SK-N-SH (cell line): ENCODE results near the gene SNCA. TPM values are rescaled to one million over a fixed set of nuclear protein-coding genes. Genes with fewer than 3 reads are reported as not detected.

Experiments used
- CTCF ChIA-PET: fragments of 300-600, 350-600 bp; formaldehyde crosslinking; extraction: SDS; loops from one replicate; lab custom pipeline; 2021; lab: Yijun Ruan, JAX
- POLR2A ChIA-PET: fragments of 350-600 bp; sonication (Branson Sonifier 250); formaldehyde crosslinking; extraction: SDS; loops from one replicate; lab custom pipeline; 2020; ENCODE audit warnings: antibody characterized with exemption, inconsistent platforms; lab: Yijun Ruan, JAX
- DNase-seq: peaks from one replicate; pipeline ENCODE4 v3.0.0; 2012
- H2AFZ ChIP-seq: fragments of 200-600 bp; sonication (generic); 2 replicates; pipeline ENCODE4 v1.8.1; 2016; ENCODE audit warnings: antibody characterized with exemption, mild to moderate bottlenecking, low read depth
- H3F3A ChIP-seq: fragments of 200-600 bp; sonication (generic); replicated peaks from 2 replicates; pipeline ENCODE3; 2016; ENCODE audit warnings: antibody characterized with exemption, mild to moderate bottlenecking; ENCODE audit not compliant: insufficient read depth
- H3K27ac ChIP-seq, 2 experiments: fragments of 200-500 bp in 1 of 2; fragments of 200-600 bp in 1 of 2; sonication (Bioruptor generic) in 1 of 2; sonication (generic), shearing (Covaris generic) in 1 of 2; 2 replicates each; pipeline versions ENCODE4 v1.5.1 to v1.6.1; 2014 to 2016; ENCODE audit warnings: low read depth in 2 of 2, inconsistent platforms in 1 of 2, low read length in 1 of 2, mild to moderate bottlenecking in 1 of 2, mixed read lengths in 1 of 2
- H3K27me3 ChIP-seq: fragments of 200-600 bp; sonication (generic), shearing (Covaris generic); 2 replicates; pipeline ENCODE4 v1.6.1; 2016; ENCODE audit warnings: mixed run types; ENCODE audit not compliant: insufficient read depth
- H3K36me3 ChIP-seq, 2 experiments: fragments of 200-500 bp in 1 of 2; fragments of 200-600 bp in 1 of 2; sonication (Bioruptor generic) in 1 of 2; sonication (generic) in 1 of 2; replicated peaks in 1 of 2; 2 replicates each; pipeline versions ENCODE3 to v1.5.1; 2014 to 2016; ENCODE audit warnings: low read length in 1 of 2, mild to moderate bottlenecking in 1 of 2; ENCODE audit not compliant: insufficient read depth in 2 of 2, control insufficient read depth in 1 of 2
- H3K4me1 ChIP-seq, 2 experiments: fragments of 200-500 bp in 1 of 2; fragments of 200-600 bp in 1 of 2; sonication (Bioruptor generic) in 1 of 2; sonication (generic), shearing (Covaris generic) in 1 of 2; 2 replicates each; pipeline versions ENCODE4 v1.5.1 to v1.6.1; 2014 to 2016; ENCODE audit warnings: low read depth in 1 of 2, low read length in 1 of 2, mixed run types in 1 of 2; ENCODE audit not compliant: insufficient read depth in 2 of 2, control insufficient read depth in 1 of 2
- H3K4me2 ChIP-seq: fragments of 200-600 bp; sonication (generic), shearing (Covaris generic); 2 replicates; pipeline ENCODE4 v1.6.1; 2017; ENCODE audit warnings: mixed run types
- H3K4me3 ChIP-seq, 2 experiments: fragments of 200-500 bp in 1 of 2; fragments of 200-600 bp in 1 of 2; sonication (Bioruptor generic) in 1 of 2; sonication (generic), shearing (Covaris generic) in 1 of 2; 2 replicates each; pipeline versions ENCODE4 v1.5.1 to v1.8.1; 2014 to 2016; ENCODE audit warnings: low read depth in 2 of 2, inconsistent platforms in 1 of 2, low read length in 1 of 2, mild to moderate bottlenecking in 1 of 2, mixed read lengths in 1 of 2, moderate library complexity in 1 of 2
- H3K79me2 ChIP-seq: fragments of 200-600 bp; sonication (generic); 2 replicates; pipeline ENCODE4 v1.8.1; 2017; ENCODE audit warnings: mild to moderate bottlenecking; ENCODE audit not compliant: insufficient read depth
- H3K9ac ChIP-seq: fragments of 200-600 bp; sonication (generic); 2 replicates; pipeline ENCODE4 v1.6.1; 2017; ENCODE audit warnings: mixed run types
- H3K9me2 ChIP-seq: fragments of 200-600 bp; sonication (generic); 2 replicates; pipeline ENCODE4 v1.6.1; 2017; ENCODE audit warnings: mixed run types
- H3K9me3 ChIP-seq: fragments of 200-600 bp; sonication (generic); 2 replicates; pipeline ENCODE4 v1.6.1; 2017; ENCODE audit warnings: mixed run types, mild to moderate bottlenecking, moderate library complexity
- H4K20me1 ChIP-seq: fragments of 200-600 bp; sonication (generic); 2 replicates; pipeline ENCODE4 v1.6.1; 2017; ENCODE audit warnings: mild to moderate bottlenecking, mixed run types; ENCODE audit not compliant: insufficient read depth
- CHD2 ChIP-seq: fragments of 150-350 bp; IDR thresholded peaks from 2 replicates; pipeline ENCODE4 v1.6.1; 2018; ENCODE audit warnings: low read length; ENCODE audit not compliant: partially characterized antibody
- ELF1 ChIP-seq: IDR thresholded peaks from 2 replicates; pipeline ENCODE4 v1.4.0; 2012
- EZH2phosphoT487 ChIP-seq: fragments of 200-600 bp; sonication (generic); IDR thresholded peaks from 2 replicates; pipeline ENCODE4 v1.6.1; 2017; ENCODE audit warnings: low read depth, mixed run types, mild to moderate bottlenecking, antibody characterized with exemption, moderate library complexity, borderline replicate concordance
- FOSL2 ChIP-seq: IDR thresholded peaks from 2 replicates; pipeline ENCODE4 v1.4.0; 2012; ENCODE audit warnings: low read depth, mild to moderate bottlenecking, moderate library complexity, borderline replicate concordance
- FOXJ3 ChIP-seq: sonication (generic); formaldehyde crosslinking; IDR thresholded peaks from 2 replicates; pipeline ENCODE4 v1.5.1; 2020; ENCODE audit warnings: mild to moderate bottlenecking, missing genetic modification reagents
- FOXM1 ChIP-seq: IDR thresholded peaks from 2 replicates; pipeline ENCODE4 v1.4.0; 2012; ENCODE audit warnings: low read depth, mild to moderate bottlenecking
- NRF1 ChIP-seq: IDR thresholded peaks from 2 replicates; pipeline ENCODE4 v1.6.1; 2012; ENCODE audit warnings: low read depth, mild to moderate bottlenecking, low read length
- POLR2AphosphoS5 ChIP-seq: IDR thresholded peaks from 2 replicates; pipeline ENCODE4 v1.6.1; 2012; ENCODE audit warnings: low read depth, low read length
- RAD21 ChIP-seq: IDR thresholded peaks from 2 replicates; pipeline ENCODE4 v1.6.1; 2012; ENCODE audit warnings: mild to moderate bottlenecking, low read length
- RCOR1 ChIP-seq: fragments of 150-350 bp; IDR thresholded peaks from 2 replicates; pipeline ENCODE4 v1.6.1; 2017; ENCODE audit warnings: antibody characterized with exemption, low read length
- SIN3A ChIP-seq: IDR thresholded peaks from 2 replicates; pipeline ENCODE4 v1.6.1; 2012; ENCODE audit warnings: low read depth, mild to moderate bottlenecking, low read length, moderate library complexity, borderline replicate concordance
- TAF1 ChIP-seq: IDR thresholded peaks from 2 replicates; pipeline ENCODE4 v1.6.1; 2012; ENCODE audit warnings: low read depth, mild to moderate bottlenecking, low read length, moderate library complexity, borderline replicate concordance
- WGBS: methylation state at CpG from one replicate; pipeline ENCODE4 v1.1.6; 2017; ENCODE audit warnings: low lambda C conversion rate; 5-methylcytosine and 5-hydroxymethylcytosine counted together
- polyA plus RNA-seq, 3 experiments: library from polyadenylated mRNA; depleted of rRNA; stranded (reverse); fragments of >200 nt; gene quantifications; 2 replicates each; pipeline ENCODE4 v1.2.3, GENCODE V29; 2012
- TF ChIP-seq, protein P1 (sequence below): fragments of 150-350 bp; IDR thresholded peaks from 2 replicates; pipeline ENCODE4 v1.6.1; 2016; ENCODE audit warnings: mild to moderate bottlenecking, low read depth, low read length
- TF ChIP-seq, protein P2 (sequence below): IDR thresholded peaks from 2 replicates; pipeline ENCODE4 v1.4.0; 2012; ENCODE audit warnings: low read depth, borderline replicate concordance
- TF ChIP-seq, protein P3 (sequence below): IDR thresholded peaks from 2 replicates; pipeline ENCODE4 v1.6.1; 2012; ENCODE audit warnings: mild to moderate bottlenecking, low read depth, low read length, moderate library complexity

The SNCA gene
- polyA plus RNA-seq, 1 of the 3 experiments (the other 2 are of a cell fraction): 12.9 TPM

DNA sequence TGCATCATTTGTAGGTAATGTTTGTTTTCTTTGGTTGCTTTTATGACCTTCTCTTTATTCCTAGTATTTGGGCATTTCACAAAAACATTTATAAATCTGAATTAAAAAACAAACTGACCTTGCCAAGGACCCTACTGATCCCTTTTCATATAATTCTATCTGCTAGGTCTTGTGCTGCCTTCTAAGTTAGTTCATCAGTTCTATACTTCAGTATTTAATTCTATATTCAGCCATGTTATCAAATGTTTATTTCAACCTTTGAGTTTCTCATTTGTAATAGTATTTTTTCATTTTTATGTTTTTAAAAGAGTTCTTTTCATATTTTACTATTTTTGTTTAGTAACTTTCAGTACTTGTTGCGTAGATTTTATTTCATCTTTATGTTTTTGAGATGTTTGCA lies 155.3 kb downstream of the SNCA start:
- WGBS: 74% methylated on average over 1 of the region's 1 CpG
- no peak overlapping the region for H3K4me3 ChIP-seq
- H3K9me3 ChIP-seq: no peaks in the 10 kb centered on the region
- H3K4me2 ChIP-seq: no peak overlapping the region
- no peak overlapping the region for H3K27ac ChIP-seq
- no peaks in the 10 kb centered on the region for H3K27me3 ChIP-seq
- no peaks in the 10 kb centered on the region for H3K36me3 ChIP-seq
- CTCF ChIA-PET: no interaction called here
- DNase-seq: no peak
- no peak overlapping the region for H3K9ac ChIP-seq
- POLR2A ChIA-PET: no interaction called here
- TF ChIP-seq, protein P1, sequence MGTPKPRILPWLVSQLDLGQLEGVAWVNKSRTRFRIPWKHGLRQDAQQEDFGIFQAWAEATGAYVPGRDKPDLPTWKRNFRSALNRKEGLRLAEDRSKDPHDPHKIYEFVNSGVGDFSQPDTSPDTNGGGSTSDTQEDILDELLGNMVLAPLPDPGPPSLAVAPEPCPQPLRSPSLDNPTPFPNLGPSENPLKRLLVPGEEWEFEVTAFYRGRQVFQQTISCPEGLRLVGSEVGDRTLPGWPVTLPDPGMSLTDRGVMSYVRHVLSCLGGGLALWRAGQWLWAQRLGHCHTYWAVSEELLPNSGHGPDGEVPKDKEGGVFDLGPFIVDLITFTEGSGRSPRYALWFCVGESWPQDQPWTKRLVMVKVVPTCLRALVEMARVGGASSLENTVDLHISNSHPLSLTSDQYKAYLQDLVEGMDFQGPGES: no peak
- TF ChIP-seq TAF1 (no peak), FOXJ3 (CRISPR knock-in tag) (no peak), NRF1 (no peak), FOSL2 (no peak), SIN3A (no peak), FOXM1 (no peak), RCOR1 (no peak), RAD21 (no peak)
- no peaks in the 10 kb centered on the region for H4K20me1 ChIP-seq
- H3K4me1 ChIP-seq: no peaks in the 10 kb centered on the region
- H3K79me2 ChIP-seq: no peaks in the 10 kb centered on the region
- peak overlapping the region; percentile 18; the same call in 1 of the 2 replicates for H2AFZ ChIP-seq
- no peaks in the 10 kb centered on the region for H3F3A ChIP-seq
- no peaks in the 10 kb centered on the region for H3K9me2 ChIP-seq

DNA sequence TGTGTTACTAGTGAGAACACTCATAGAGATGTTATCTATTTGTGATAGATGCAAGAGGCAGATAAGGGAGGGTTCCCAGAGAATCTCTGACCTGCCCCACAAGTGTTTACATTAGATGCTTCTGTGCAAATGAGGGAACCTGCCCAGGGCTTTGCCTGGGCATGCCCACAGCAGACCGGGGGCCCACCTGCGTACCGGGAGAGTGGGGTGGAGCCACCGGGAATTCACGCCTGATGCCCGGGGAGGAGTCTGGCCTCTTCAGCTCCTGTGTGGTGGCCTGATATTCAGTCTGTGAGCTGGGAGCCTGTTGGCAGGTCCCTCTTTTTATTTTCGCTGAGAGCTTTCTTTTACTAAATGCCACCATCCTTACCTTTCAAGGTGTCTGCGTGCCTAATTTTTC lies 155.7 kb downstream of the SNCA start:
- H4K20me1 ChIP-seq: no peaks in the 10 kb centered on the region
- no peak overlapping the region for H3K4me2 ChIP-seq
- WGBS: 89% methylated on average over 7 of the region's 8 CpGs
- no peak overlapping the region for H3K4me3 ChIP-seq
- no peak overlapping the region for H3K9ac ChIP-seq
- H2AFZ ChIP-seq: peak overlapping the region; percentile 18
- no peaks in the 10 kb centered on the region for H3K27me3 ChIP-seq
- POLR2A ChIA-PET: no interaction called here
- H3F3A ChIP-seq: no peaks in the 10 kb centered on the region
- H3K4me1 ChIP-seq: no peaks in the 10 kb centered on the region
- H3K36me3 ChIP-seq: no peaks in the 10 kb centered on the region
- H3K27ac ChIP-seq: no peak overlapping the region
- DNase-seq: no peak
- no peaks in the 10 kb centered on the region for H3K9me3 ChIP-seq
- no peak for TF ChIP-seq ELF1
- TF ChIP-seq POLR2AphosphoS5: no peak
- TF ChIP-seq EZH2phosphoT487: no peak
- TF ChIP-seq, protein P2, sequence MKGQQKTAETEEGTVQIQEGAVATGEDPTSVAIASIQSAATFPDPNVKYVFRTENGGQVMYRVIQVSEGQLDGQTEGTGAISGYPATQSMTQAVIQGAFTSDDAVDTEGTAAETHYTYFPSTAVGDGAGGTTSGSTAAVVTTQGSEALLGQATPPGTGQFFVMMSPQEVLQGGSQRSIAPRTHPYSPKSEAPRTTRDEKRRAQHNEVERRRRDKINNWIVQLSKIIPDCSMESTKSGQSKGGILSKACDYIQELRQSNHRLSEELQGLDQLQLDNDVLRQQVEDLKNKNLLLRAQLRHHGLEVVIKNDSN: no peak
- TF ChIP-seq CHD2: no peak
- TF ChIP-seq, protein P3, sequence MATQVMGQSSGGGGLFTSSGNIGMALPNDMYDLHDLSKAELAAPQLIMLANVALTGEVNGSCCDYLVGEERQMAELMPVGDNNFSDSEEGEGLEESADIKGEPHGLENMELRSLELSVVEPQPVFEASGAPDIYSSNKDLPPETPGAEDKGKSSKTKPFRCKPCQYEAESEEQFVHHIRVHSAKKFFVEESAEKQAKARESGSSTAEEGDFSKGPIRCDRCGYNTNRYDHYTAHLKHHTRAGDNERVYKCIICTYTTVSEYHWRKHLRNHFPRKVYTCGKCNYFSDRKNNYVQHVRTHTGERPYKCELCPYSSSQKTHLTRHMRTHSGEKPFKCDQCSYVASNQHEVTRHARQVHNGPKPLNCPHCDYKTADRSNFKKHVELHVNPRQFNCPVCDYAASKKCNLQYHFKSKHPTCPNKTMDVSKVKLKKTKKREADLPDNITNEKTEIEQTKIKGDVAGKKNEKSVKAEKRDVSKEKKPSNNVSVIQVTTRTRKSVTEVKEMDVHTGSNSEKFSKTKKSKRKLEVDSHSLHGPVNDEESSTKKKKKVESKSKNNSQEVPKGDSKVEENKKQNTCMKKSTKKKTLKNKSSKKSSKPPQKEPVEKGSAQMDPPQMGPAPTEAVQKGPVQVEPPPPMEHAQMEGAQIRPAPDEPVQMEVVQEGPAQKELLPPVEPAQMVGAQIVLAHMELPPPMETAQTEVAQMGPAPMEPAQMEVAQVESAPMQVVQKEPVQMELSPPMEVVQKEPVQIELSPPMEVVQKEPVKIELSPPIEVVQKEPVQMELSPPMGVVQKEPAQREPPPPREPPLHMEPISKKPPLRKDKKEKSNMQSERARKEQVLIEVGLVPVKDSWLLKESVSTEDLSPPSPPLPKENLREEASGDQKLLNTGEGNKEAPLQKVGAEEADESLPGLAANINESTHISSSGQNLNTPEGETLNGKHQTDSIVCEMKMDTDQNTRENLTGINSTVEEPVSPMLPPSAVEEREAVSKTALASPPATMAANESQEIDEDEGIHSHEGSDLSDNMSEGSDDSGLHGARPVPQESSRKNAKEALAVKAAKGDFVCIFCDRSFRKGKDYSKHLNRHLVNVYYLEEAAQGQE: no peak
- TF ChIP-seq, all 33 proteins: peak for 0
- Histone ChIP-seq H3K79me2 (no peaks in the 10 kb centered on the region), H3K9me2 (no peaks in the 10 kb centered on the region)
- CTCF ChIA-PET: interaction anchor here (1.0 kb wide), 1 partner anchor 24 kb away, joined by 5 read pairs; no protein-coding TSS in a partner anchor
